Astrocyte (in vitro differentiated cells and primary cell): Measurements from ENCODE around the gene DDX17. TPM values are rescaled to one million over a fixed set of nuclear protein-coding genes. Genes with fewer than 3 reads are reported as not detected.

Source experiments
- DNase-seq: peaks from one replicate; pipeline ENCODE4 v3.0.0-alpha.2; 2010; ENCODE audit warnings: low read depth
- FAIRE-seq: peaks from 2 replicates; lab custom pipeline; 2011; peaks lifted over from hg19 to GRCh38; lab: Jason Lieb, UNC
- H2AFZ ChIP-seq: 2 replicates; pipeline ENCODE4 v1.6.0; 2012; ENCODE audit warnings: low read depth, low read length, inconsistent platforms
- H3K27ac ChIP-seq: 2 replicates; pipeline ENCODE4 v1.5.1; 2011; ENCODE audit warnings: low read depth, low read length, inconsistent platforms
- H3K27me3 ChIP-seq: 2 replicates; pipeline ENCODE4 v1.6.0; 2011; ENCODE audit warnings: low read length, inconsistent platforms; ENCODE audit not compliant: insufficient read depth
- H3K36me3 ChIP-seq: 2 replicates; pipeline ENCODE4 v1.5.1; 2011; ENCODE audit warnings: low read length, inconsistent platforms; ENCODE audit not compliant: insufficient read depth
- H3K4me1 ChIP-seq: 2 replicates; pipeline ENCODE4 v1.5.1; 2011; ENCODE audit warnings: low read length, inconsistent platforms; ENCODE audit not compliant: insufficient read depth
- H3K4me2 ChIP-seq: 2 replicates; pipeline ENCODE4 v1.6.0; 2012; ENCODE audit warnings: low read length, inconsistent platforms
- H3K4me3 ChIP-seq: 2 replicates; pipeline ENCODE4 v1.5.1; 2011; ENCODE audit warnings: low read depth, mild to moderate bottlenecking, low read length, inconsistent platforms; ENCODE audit not compliant: insufficient read depth
- H3K79me2 ChIP-seq: 2 replicates; pipeline ENCODE4 v1.6.0; 2012; ENCODE audit warnings: mild to moderate bottlenecking, low read length, inconsistent platforms; ENCODE audit not compliant: insufficient read depth
- H3K9ac ChIP-seq: 2 replicates; pipeline ENCODE4 v1.6.0; 2012; ENCODE audit warnings: mild to moderate bottlenecking, low read length, inconsistent platforms
- H3K9me3 ChIP-seq: 2 replicates; pipeline ENCODE4 v1.5.1; 2012; ENCODE audit warnings: low read depth, mild to moderate bottlenecking, low read length, inconsistent platforms; ENCODE audit not compliant: insufficient read depth
- H4K20me1 ChIP-seq: 2 replicates; pipeline ENCODE4 v1.6.0; 2012; ENCODE audit warnings: low read length, inconsistent platforms; ENCODE audit not compliant: insufficient read depth
- H3K27ac Mint-ChIP-seq: one replicate; pipeline ENCODE4 v1.8.0; 2021; ENCODE audit warnings: mild to moderate bottlenecking, mixed read lengths; ENCODE audit not compliant: unreplicated experiment
- H3K27me3 Mint-ChIP-seq: one replicate; pipeline ENCODE4 v1.8.0; 2021; ENCODE audit warnings: low read depth, mixed read lengths; ENCODE audit not compliant: unreplicated experiment
- H3K36me3 Mint-ChIP-seq: one replicate; pipeline ENCODE4 v1.8.0; 2021; ENCODE audit warnings: low read depth, mixed read lengths; ENCODE audit not compliant: unreplicated experiment
- H3K4me1 Mint-ChIP-seq: one replicate; pipeline ENCODE4 v1.8.0; 2021; ENCODE audit warnings: low read depth, mixed read lengths; ENCODE audit not compliant: unreplicated experiment
- H3K4me3 Mint-ChIP-seq: one replicate; pipeline ENCODE4 v1.8.0; 2021; ENCODE audit warnings: mild to moderate bottlenecking, moderate library complexity, mixed read lengths; ENCODE audit not compliant: unreplicated experiment
- H3K9me3 Mint-ChIP-seq: one replicate; pipeline ENCODE4 v1.8.0; 2021; ENCODE audit warnings: mild to moderate bottlenecking, mixed read lengths; ENCODE audit not compliant: unreplicated experiment
- EZH2 ChIP-seq: IDR thresholded peaks from 2 replicates; pipeline ENCODE4 v1.6.1; 2012; ENCODE audit warnings: mild to moderate bottlenecking, low read length, inconsistent platforms; ENCODE audit not compliant: insufficient read depth
- total RNA-seq: library from RNA; stranded (reverse); gene quantifications from 2 replicates; pipeline ENCODE4 v1.2.1, GENCODE V29; 2021
- TF ChIP-seq, protein P1 (sequence below): IDR thresholded peaks from 2 replicates; pipeline ENCODE4 v1.5.1; 2011; ENCODE audit warnings: low read depth, mild to moderate bottlenecking, inconsistent platforms, low read length, moderate library complexity; ENCODE audit not compliant: insufficient read depth

Gene DDX17
- total RNA-seq, 1 donor from 2014 or later = 258 TPM

DNA sequence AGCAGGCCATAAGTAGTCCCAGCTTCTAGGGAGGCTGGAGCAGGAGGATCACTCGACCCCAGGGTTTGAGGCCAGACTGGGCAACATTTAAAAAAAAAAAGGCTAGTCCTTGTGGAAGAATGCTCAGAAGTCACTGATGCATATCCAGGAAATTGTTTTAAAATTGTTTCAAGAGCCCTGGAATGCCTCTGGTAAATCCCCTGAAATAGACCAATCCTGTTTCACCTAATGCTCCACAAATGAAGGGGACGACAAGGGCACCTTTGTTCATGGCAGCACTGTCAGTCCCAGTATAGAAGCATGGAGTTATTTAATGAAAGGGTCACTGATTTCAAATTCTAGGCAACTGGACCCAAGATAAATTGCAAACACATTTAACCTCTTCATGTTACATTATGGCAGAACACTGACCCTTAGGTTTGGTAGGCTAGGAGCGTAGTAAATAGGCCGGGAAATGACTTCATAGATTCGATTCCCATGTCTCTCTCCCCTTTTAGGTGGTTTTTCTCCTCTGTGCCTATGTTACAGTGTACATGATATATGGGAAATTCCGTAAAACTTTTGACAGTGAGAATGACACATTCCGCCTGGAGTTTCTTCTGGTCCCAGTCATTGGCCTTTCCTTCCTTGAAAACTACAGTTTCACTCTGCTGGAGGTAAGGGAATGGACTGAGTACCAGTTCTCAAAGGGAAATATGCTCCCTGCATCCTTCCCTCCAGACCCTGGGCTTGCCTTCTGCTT is 26.8 kb downstream of the DDX17 start:
- no peaks in the 10 kb centered on the region for H3K9me3 ChIP-seq
- H4K20me1 ChIP-seq = peaks cover 49% of the 10 kb centered on the region
- no peak overlapping the region for H3K4me3 Mint-ChIP-seq
- H3K4me1 ChIP-seq = peaks cover 1% of the 10 kb centered on the region
- no peaks in the 10 kb centered on the region for H3K9me3 Mint-ChIP-seq
- TF ChIP-seq EZH2 = no peak
- TF ChIP-seq, protein P1, sequence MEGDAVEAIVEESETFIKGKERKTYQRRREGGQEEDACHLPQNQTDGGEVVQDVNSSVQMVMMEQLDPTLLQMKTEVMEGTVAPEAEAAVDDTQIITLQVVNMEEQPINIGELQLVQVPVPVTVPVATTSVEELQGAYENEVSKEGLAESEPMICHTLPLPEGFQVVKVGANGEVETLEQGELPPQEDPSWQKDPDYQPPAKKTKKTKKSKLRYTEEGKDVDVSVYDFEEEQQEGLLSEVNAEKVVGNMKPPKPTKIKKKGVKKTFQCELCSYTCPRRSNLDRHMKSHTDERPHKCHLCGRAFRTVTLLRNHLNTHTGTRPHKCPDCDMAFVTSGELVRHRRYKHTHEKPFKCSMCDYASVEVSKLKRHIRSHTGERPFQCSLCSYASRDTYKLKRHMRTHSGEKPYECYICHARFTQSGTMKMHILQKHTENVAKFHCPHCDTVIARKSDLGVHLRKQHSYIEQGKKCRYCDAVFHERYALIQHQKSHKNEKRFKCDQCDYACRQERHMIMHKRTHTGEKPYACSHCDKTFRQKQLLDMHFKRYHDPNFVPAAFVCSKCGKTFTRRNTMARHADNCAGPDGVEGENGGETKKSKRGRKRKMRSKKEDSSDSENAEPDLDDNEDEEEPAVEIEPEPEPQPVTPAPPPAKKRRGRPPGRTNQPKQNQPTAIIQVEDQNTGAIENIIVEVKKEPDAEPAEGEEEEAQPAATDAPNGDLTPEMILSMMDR = no peak
- no peak for DNase-seq
- H3K4me1 Mint-ChIP-seq = peaks cover 18% of the 10 kb centered on the region
- peaks cover 30% of the 10 kb centered on the region for H3K36me3 Mint-ChIP-seq
- no peaks in the 10 kb centered on the region for H3K27me3 ChIP-seq
- no peak overlapping the region for H3K4me2 ChIP-seq
- H3K9ac ChIP-seq = no peak overlapping the region
- no peak overlapping the region for H3K4me3 ChIP-seq
- H3K79me2 ChIP-seq = no peaks in the 10 kb centered on the region
- peaks cover 56% of the 10 kb centered on the region for H3K36me3 ChIP-seq
- H3K27ac Mint-ChIP-seq = no peak overlapping the region
- no peak overlapping the region for H2AFZ ChIP-seq
- no peaks in the 10 kb centered on the region for H3K27me3 Mint-ChIP-seq
- FAIRE-seq = no peak
- no peak overlapping the region for H3K27ac ChIP-seq

DNA sequence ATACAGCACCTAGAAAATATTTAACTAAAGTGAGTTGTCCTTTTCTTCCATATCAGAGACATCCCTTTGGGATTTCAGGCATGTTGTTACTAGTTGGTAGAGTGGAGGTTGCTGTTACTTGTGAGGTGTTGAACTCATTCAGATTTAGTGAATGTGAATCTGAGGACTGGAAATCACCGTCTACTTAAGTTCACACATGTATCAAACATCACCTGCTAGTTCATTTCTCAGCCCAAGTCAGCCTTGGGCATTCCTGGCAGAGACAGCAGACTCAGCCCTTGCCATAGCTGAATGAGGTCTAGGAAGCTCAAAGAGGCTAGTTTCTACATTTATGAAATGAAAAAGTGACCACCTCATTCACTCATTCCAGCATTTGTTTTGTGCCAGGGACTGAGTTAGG is 28.5 kb downstream of the DDX17 start:
- no peaks in the 10 kb centered on the region for H3K79me2 ChIP-seq
- H3K4me2 ChIP-seq = no peak overlapping the region
- Mint-ChIP-seq H3K36me3 (peaks cover 17% of the 10 kb centered on the region), H3K27me3 (no peaks in the 10 kb centered on the region), H3K4me1 (peaks cover 13% of the 10 kb centered on the region), H3K4me3 (peak overlapping the region; percentile 16), H3K9me3 (no peaks in the 10 kb centered on the region), H3K27ac (no peak overlapping the region)
- H2AFZ ChIP-seq = no peak overlapping the region
- no peak overlapping the region for H3K9ac ChIP-seq
- H3K4me3 ChIP-seq = no peak overlapping the region
- H4K20me1 ChIP-seq = peaks cover 40% of the 10 kb centered on the region
- peaks cover 39% of the 10 kb centered on the region for H3K36me3 ChIP-seq
- TF ChIP-seq, protein P1 = no peak
- no peak for TF ChIP-seq EZH2
- no peak for DNase-seq
- no peak for FAIRE-seq
- no peaks in the 10 kb centered on the region for H3K27me3 ChIP-seq
- H3K4me1 ChIP-seq = peaks cover 6% of the 10 kb centered on the region
- H3K9me3 ChIP-seq = no peaks in the 10 kb centered on the region
- H3K27ac ChIP-seq = no peak overlapping the region

DNA sequence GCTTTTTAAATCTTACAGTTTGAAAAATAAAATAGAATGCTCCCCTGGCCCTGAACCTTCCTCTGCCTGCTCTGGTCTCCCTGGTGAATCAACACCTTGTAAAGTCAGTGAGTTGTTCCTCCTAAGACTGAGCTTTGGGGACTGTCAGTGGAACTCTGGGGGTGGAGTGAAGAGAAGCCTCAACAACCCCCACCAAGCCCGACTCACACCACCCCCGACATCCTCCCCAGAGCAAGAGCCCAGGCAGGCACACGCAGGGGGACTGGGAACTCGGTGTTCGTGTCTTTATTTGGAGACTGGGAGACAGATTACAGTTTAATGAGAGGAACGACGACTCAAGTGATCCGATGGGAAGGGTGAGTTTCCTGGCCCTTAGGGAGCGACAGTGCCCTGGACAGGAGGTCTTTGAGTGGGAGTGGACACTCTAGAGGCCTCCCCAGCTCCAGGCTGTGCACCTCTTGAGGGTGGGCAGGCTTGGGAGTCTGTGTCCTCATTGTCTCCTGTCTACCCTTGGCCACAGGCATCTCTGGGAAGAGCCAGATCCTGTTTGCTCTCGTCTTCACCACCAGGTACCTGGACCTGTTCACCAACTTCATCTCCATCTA is 32.0 kb downstream of the DDX17 start:
- no peaks in the 10 kb centered on the region for H3K9me3 ChIP-seq
- peaks cover 38% of the 10 kb centered on the region for H4K20me1 ChIP-seq
- Mint-ChIP-seq H3K27ac (peak overlapping the region; percentile 36), H3K4me3 (peak overlapping the region; percentile 16), H3K9me3 (no peaks in the 10 kb centered on the region), H3K36me3 (peaks cover 13% of the 10 kb centered on the region), H3K27me3 (no peaks in the 10 kb centered on the region), H3K4me1 (peaks cover 10% of the 10 kb centered on the region)
- H3K4me3 ChIP-seq = no peak overlapping the region
- TF ChIP-seq, protein P1 = no peak
- TF ChIP-seq EZH2 = no peak
- H3K9ac ChIP-seq = no peak overlapping the region
- FAIRE-seq (no peak), DNase-seq (no peak)
- peaks cover 12% of the 10 kb centered on the region for H3K4me1 ChIP-seq
- no peak overlapping the region for H2AFZ ChIP-seq
- peaks cover 13% of the 10 kb centered on the region for H3K36me3 ChIP-seq
- H3K27me3 ChIP-seq = no peaks in the 10 kb centered on the region
- no peak overlapping the region for H3K4me2 ChIP-seq
- no peak overlapping the region for H3K27ac ChIP-seq
- H3K79me2 ChIP-seq = peaks cover 25% of the 10 kb centered on the region
